Natural killer cell treated with Interleukin-12 subunit alpha and Interleukin-12 subunit beta and Interleukin-15 and Interleukin-18, amount 100 ng/mL, for 72 hours (primary cell): Measurements from ENCODE around the gene TSPOAP1. TPM values are rescaled to one million over a fixed set of nuclear protein-coding genes. Genes with fewer than 3 reads are reported as not detected.

ENCODE experiments used
- ATAC-seq, 2 donors: fragments of 150-1000 bp; cut with Tn5 transposase in 1 of 2; sonication (Bioruptor Pico), chemical (Tn5 transposase) in 1 of 2; 2 replicates each; pipeline ENCODE4 v1.10.0; 2021
- DNase-seq: peaks from one replicate; pipeline ENCODE4 v3.0.0; 2022; ENCODE audit warnings: low spot score
- H3K27ac Mint-ChIP-seq, 2 donors: 1 replicate in 1 of 2; 2 replicates in 1 of 2; pipeline ENCODE4 v1.8.0; 2022; ENCODE audit warnings: mixed read lengths in 2 of 2, mild to moderate bottlenecking in 1 of 2, moderate library complexity in 1 of 2
- H3K27me3 Mint-ChIP-seq, 2 donors: 1 replicate in 1 of 2; 2 replicates in 1 of 2; pipeline ENCODE4 v1.8.0; 2022; ENCODE audit warnings: mixed read lengths in 2 of 2
- H3K36me3 Mint-ChIP-seq: one replicate; pipeline ENCODE4 v1.8.0; 2022; ENCODE audit warnings: mixed read lengths
- H3K4me1 Mint-ChIP-seq, 2 donors: 1 replicate in 1 of 2; 2 replicates in 1 of 2; pipeline ENCODE4 v1.8.0; 2022; ENCODE audit warnings: low read depth in 2 of 2, mixed read lengths in 2 of 2, mild to moderate bottlenecking in 1 of 2
- H3K4me3 Mint-ChIP-seq: one replicate; pipeline ENCODE4 v1.8.0; 2022; ENCODE audit warnings: mixed read lengths
- H3K9me3 Mint-ChIP-seq: 2 replicates; pipeline ENCODE4 v1.8.0; 2022; ENCODE audit warnings: mixed read lengths
- total RNA-seq, 2 donors: library from RNA; stranded (reverse); gene quantifications; one replicate each; pipeline ENCODE4 v1.2.3, GENCODE V29; 2022

Gene TSPOAP1
- total RNA-seq, 2 donors from 2014 or later = 54.0 to 82.3 TPM

GRCh38 chr17:58307468-58308172 is 21.0 kb downstream of the TSPOAP1 start:
- no peaks in the 10 kb centered on the region for H3K9me3 Mint-ChIP-seq
- no peak for ATAC-seq
- peak overlapping the region in 1 of 2 donors; percentile 62 for H3K27ac Mint-ChIP-seq
- H3K27me3 Mint-ChIP-seq = no peaks in the 10 kb centered on the region
- no peaks in the 10 kb centered on the region for H3K36me3 Mint-ChIP-seq
- peaks cover 0 to 13% of the 10 kb centered on the region in 2 donors for H3K4me1 Mint-ChIP-seq
- no peak overlapping the region for H3K4me3 Mint-ChIP-seq
- DNase-seq = no peak

- Mint-ChIP-seq H3K9me3 (no peaks in the 10 kb centered on the region), H3K4me1 (peaks cover 0 to 13% of the 10 kb centered on the region in 2 donors), H3K4me3 (no peak overlapping the region), H3K36me3 (no peaks in the 10 kb centered on the region), H3K27ac (peak overlapping the region in 1 of 2 donors; percentile 47), H3K27me3 (no peaks in the 10 kb centered on the region)
- DNase-seq = no peak
- no peak for ATAC-seq
Measured at GRCh38 chr17:58306131-58306951, 22.3 kb downstream of the TSPOAP1 start.

- no peaks in the 10 kb centered on the region for H3K36me3 Mint-ChIP-seq
- H3K4me3 Mint-ChIP-seq = no peak overlapping the region
- no peaks in the 10 kb centered on the region for H3K27me3 Mint-ChIP-seq
- no peak for DNase-seq
- no peaks in the 10 kb centered on the region for H3K9me3 Mint-ChIP-seq
- peak overlapping the region in 1 of 2 donors; percentile 47 for H3K27ac Mint-ChIP-seq
- ATAC-seq = no peak
- peaks cover 4 to 15% of the 10 kb centered on the region in 2 donors for H3K4me1 Mint-ChIP-seq
Measured at GRCh38 chr17:58305626-58306025, 23.0 kb downstream of the TSPOAP1 start.

- Mint-ChIP-seq H3K9me3 (no peaks in the 10 kb centered on the region), H3K27ac (no peak overlapping the region)
- no peak for DNase-seq
Measured at GRCh38 chr17:58304750-58305486, 23.7 kb downstream of the TSPOAP1 start.

GRCh38 chr17:58303971-58304749 is 24.4 kb downstream of the TSPOAP1 start:
- no peak for DNase-seq
- no peaks in the 10 kb centered on the region for H3K27me3 Mint-ChIP-seq
- peak; percentile 65 to 74 for ATAC-seq
- H3K27ac Mint-ChIP-seq = no peak overlapping the region
- H3K4me3 Mint-ChIP-seq = no peak overlapping the region
- H3K9me3 Mint-ChIP-seq = no peaks in the 10 kb centered on the region
- no peaks in the 10 kb centered on the region for H3K36me3 Mint-ChIP-seq
- peaks cover 11 to 14% of the 10 kb centered on the region in 2 donors for H3K4me1 Mint-ChIP-seq

More at GRCh38 chr17:58304750-58305486, 23.7 kb downstream of the TSPOAP1 start:
- no peaks in the 10 kb centered on the region for H3K27me3 Mint-ChIP-seq
- no peaks in the 10 kb centered on the region for H3K36me3 Mint-ChIP-seq
- no peak for ATAC-seq
- peaks cover 11 to 14% of the 10 kb centered on the region in 2 donors for H3K4me1 Mint-ChIP-seq
- no peak overlapping the region for H3K4me3 Mint-ChIP-seq

- H3K36me3 Mint-ChIP-seq = no peaks in the 10 kb centered on the region
- ATAC-seq (peak in 1 of 2 donors; percentile 3), DNase-seq (no peak)
- peaks cover 11 to 12% of the 10 kb centered on the region in 2 donors for H3K4me1 Mint-ChIP-seq
- H3K9me3 Mint-ChIP-seq = no peaks in the 10 kb centered on the region
- H3K4me3 Mint-ChIP-seq = no peak overlapping the region
- H3K27ac Mint-ChIP-seq = no peak overlapping the region
- H3K27me3 Mint-ChIP-seq = no peaks in the 10 kb centered on the region
Measured at GRCh38 chr17:58302919-58303585, 25.5 kb downstream of the TSPOAP1 start.

GRCh38 chr17:58302171-58302918 is 26.2 kb downstream of the TSPOAP1 start:
- no peaks in the 10 kb centered on the region for H3K9me3 Mint-ChIP-seq
- no peak overlapping the region for H3K4me3 Mint-ChIP-seq
- no peak overlapping the region for H3K27ac Mint-ChIP-seq
- H3K27me3 Mint-ChIP-seq = no peaks in the 10 kb centered on the region
- ATAC-seq (no peak), DNase-seq (no peak)
- H3K36me3 Mint-ChIP-seq = no peaks in the 10 kb centered on the region
- peaks cover 11% of the 10 kb centered on the region in 2 donors for H3K4me1 Mint-ChIP-seq

GRCh38 chr17:58301504-58302150 is 27.0 kb downstream of the TSPOAP1 start:
- Mint-ChIP-seq H3K4me3 (no peak overlapping the region), H3K27me3 (no peaks in the 10 kb centered on the region), H3K9me3 (no peaks in the 10 kb centered on the region), H3K36me3 (no peaks in the 10 kb centered on the region), H3K27ac (no peak overlapping the region), H3K4me1 (peaks cover 6 to 11% of the 10 kb centered on the region in 2 donors)
- no peak for ATAC-seq
- no peak for DNase-seq

GRCh38 chr17:58300336-58300735 is 28.3 kb downstream of the TSPOAP1 start:
- no peaks in the 10 kb centered on the region for H3K9me3 Mint-ChIP-seq

GRCh38 chr17:58294034-58294433 is 34.6 kb downstream of the TSPOAP1 start:
- no peak for DNase-seq
- Mint-ChIP-seq H3K27me3 (peaks cover 14 to 29% of the 10 kb centered on the region in 2 donors), H3K9me3 (no peaks in the 10 kb centered on the region), H3K36me3 (no peaks in the 10 kb centered on the region), H3K27ac (no peak overlapping the region), H3K4me3 (no peak overlapping the region), H3K4me1 (no peaks in the 10 kb centered on the region)
- ATAC-seq = no peak

More at GRCh38 chr17:58300336-58300735, 28.3 kb downstream of the TSPOAP1 start:
- no peak for ATAC-seq
- H3K36me3 Mint-ChIP-seq = no peaks in the 10 kb centered on the region
- no peak overlapping the region for H3K27ac Mint-ChIP-seq
- peaks cover 0 to 2% of the 10 kb centered on the region in 2 donors for H3K27me3 Mint-ChIP-seq
- H3K4me1 Mint-ChIP-seq = peaks cover 6 to 11% of the 10 kb centered on the region in 2 donors
- DNase-seq = no peak
- no peak overlapping the region for H3K4me3 Mint-ChIP-seq

GRCh38 chr17:58291246-58291645 is 37.3 kb downstream of the TSPOAP1 start:
- no peaks in the 10 kb centered on the region for H3K9me3 Mint-ChIP-seq
- H3K27me3 Mint-ChIP-seq = peaks cover 20 to 41% of the 10 kb centered on the region in 2 donors
- no peak overlapping the region for H3K27ac Mint-ChIP-seq
- no peak overlapping the region for H3K4me3 Mint-ChIP-seq
- no peaks in the 10 kb centered on the region for H3K36me3 Mint-ChIP-seq
- H3K4me1 Mint-ChIP-seq = no peaks in the 10 kb centered on the region
- ATAC-seq (no peak), DNase-seq (no peak)

GRCh38 chr17:58289869-58290268 is 38.7 kb downstream of the TSPOAP1 start:
- Mint-ChIP-seq H3K4me3 (no peak overlapping the region), H3K27me3 (peaks cover 22 to 41% of the 10 kb centered on the region in 2 donors), H3K4me1 (no peaks in the 10 kb centered on the region), H3K9me3 (no peaks in the 10 kb centered on the region), H3K27ac (no peak overlapping the region), H3K36me3 (no peaks in the 10 kb centered on the region)
- DNase-seq = no peak
- no peak for ATAC-seq
